Mesendoderm (in vitro differentiated cells): ENCODE data around the gene EIF3I.
A peak's percentile ranks its signal among the peaks of the same experiment; 100 is the strongest.

Experiments used
- DNase-seq: peaks from one replicate; pipeline ENCODE4 v3.0.0; 2013
- H2AK5ac ChIP-seq: 2 replicates; pipeline ENCODE4 v1.6.1; 2013; ENCODE audit warnings: low read length, inconsistent platforms
- H2BK120ac ChIP-seq: 2 replicates; pipeline ENCODE4 v1.6.1; 2013; ENCODE audit warnings: low read depth, mild to moderate bottlenecking, low read length, moderate library complexity, mixed read lengths
- H2BK15ac ChIP-seq: replicated peaks from 2 replicates; pipeline ENCODE4 v1.6.1; 2013; ENCODE audit warnings: low read depth, mild to moderate bottlenecking, moderate library complexity
- H2BK5ac ChIP-seq: 2 replicates; pipeline ENCODE4 v1.6.1; 2013; ENCODE audit warnings: low read length, inconsistent platforms
- H3K18ac ChIP-seq: 2 replicates; pipeline ENCODE4 v1.6.1; 2013; ENCODE audit warnings: mild to moderate bottlenecking, low read length, mixed read lengths
- H3K23ac ChIP-seq: one replicate; pipeline ENCODE4 v1.6.1; 2013; ENCODE audit warnings: low read length
- H3K27ac ChIP-seq: 2 replicates; pipeline ENCODE4 v1.5.1; 2013; ENCODE audit warnings: low read depth, mild to moderate bottlenecking, inconsistent platforms, low read length, moderate library complexity
- H3K27me3 ChIP-seq: 2 replicates; pipeline ENCODE4 v1.6.1; 2013; ENCODE audit warnings: low read length, control low read depth, mild to moderate bottlenecking, inconsistent platforms; ENCODE audit not compliant: insufficient read depth, poor library complexity
- H3K36me3 ChIP-seq: 2 replicates; pipeline ENCODE4 v1.6.1; 2013; ENCODE audit warnings: low read length, inconsistent platforms; ENCODE audit not compliant: control insufficient read depth, insufficient read depth
- H3K4ac ChIP-seq: one replicate; pipeline ENCODE4 v1.6.1; 2013; ENCODE audit warnings: low read depth, mild to moderate bottlenecking, low read length, moderate library complexity
- H3K4me1 ChIP-seq: 2 replicates; pipeline ENCODE4 v1.6.1; 2013; ENCODE audit warnings: low read depth, low read length, inconsistent platforms; ENCODE audit not compliant: control insufficient read depth
- H3K4me2 ChIP-seq: 2 replicates; pipeline ENCODE4 v1.6.1; 2013; ENCODE audit warnings: low read length
- H3K4me3 ChIP-seq: 2 replicates; pipeline ENCODE4 v1.5.1; 2013; ENCODE audit warnings: mild to moderate bottlenecking, low read length
- H3K56ac ChIP-seq: one replicate; pipeline ENCODE4 v1.6.1; 2013; ENCODE audit warnings: low read length
- H3K79me1 ChIP-seq: 2 replicates; pipeline ENCODE4 v1.6.1; 2013; ENCODE audit warnings: low read length, inconsistent platforms
- H3K79me2 ChIP-seq: 2 replicates; pipeline ENCODE4 v1.6.1; 2013; ENCODE audit warnings: mild to moderate bottlenecking, low read length; ENCODE audit not compliant: control insufficient read depth, insufficient read depth
- H3K9ac ChIP-seq: 2 replicates; pipeline ENCODE4 v1.6.1; 2013; ENCODE audit warnings: low read length, inconsistent platforms
- H4K5ac ChIP-seq: one replicate; pipeline ENCODE4 v1.6.1; 2013; ENCODE audit warnings: low read length
- H4K8ac ChIP-seq: one replicate; pipeline ENCODE4 v1.6.1; 2013; ENCODE audit warnings: low read depth, mild to moderate bottlenecking, control low read depth, low read length, moderate library complexity
- WGBS: extraction: QIAGEN DNeasy Blood & Tissue Kit; methylation state at CpG from one replicate; pipeline ENCODE4 v1.1.7; 2013; ENCODE audit warnings: low lambda C conversion rate, missing lambda C conversion rate; ENCODE audit not compliant: insufficient coverage; ENCODE audit errors: extremely low coverage; 5-methylcytosine and 5-hydroxymethylcytosine counted together

The EIF3I gene

GRCh38 chr1:32199717-32200072 is 22.5 kb upstream of the EIF3I start:
- Histone ChIP-seq H3K36me3 (peaks cover 17% of the 10 kb centered on the region), H3K4ac (no peak overlapping the region), H2BK5ac (no peak overlapping the region), H3K79me1 (no peaks in the 10 kb centered on the region), H3K27me3 (no peaks in the 10 kb centered on the region), H3K4me2 (no peak overlapping the region), H3K9ac (no peak overlapping the region), H3K56ac (peak overlapping the region; percentile 56), H2AK5ac (no peak overlapping the region), H3K4me1 (peaks cover 7% of the 10 kb centered on the region), H3K27ac (no peak overlapping the region), H4K8ac (no peak overlapping the region), H3K18ac (no peak overlapping the region), H3K23ac (no peak overlapping the region), H2BK15ac (no peak overlapping the region), H3K79me2 (no peaks in the 10 kb centered on the region), H2BK120ac (no peak overlapping the region), H4K5ac (no peak overlapping the region), H3K4me3 (no peak overlapping the region)
- DNase-seq: peak; percentile 14
- no CpG with 5 or more reads among the region's 6 CpGs for WGBS

- Histone ChIP-seq H3K4ac (no peak within 1 kb of the TSS), H3K23ac (peak within 1 kb of the TSS; percentile 80), H2BK15ac (no peak within 1 kb of the TSS), H3K9ac (peak within 1 kb of the TSS; percentile 48), H2BK120ac (no peak within 1 kb of the TSS), H3K18ac (peak within 1 kb of the TSS; percentile 11), H3K79me2 (no peaks in the 10 kb centered on the region), H4K5ac (no peak within 1 kb of the TSS), H3K27ac (no peak within 1 kb of the TSS), H2AK5ac (no peak within 1 kb of the TSS), H3K27me3 (no peaks in the 10 kb centered on the region), H3K56ac (peak within 1 kb of the TSS; percentile 82), H3K4me2 (peak within 1 kb of the TSS; percentile 96), H4K8ac (no peak within 1 kb of the TSS), H2BK5ac (no peak within 1 kb of the TSS), H3K79me1 (no peaks in the 10 kb centered on the region), H3K4me3 (peak within 1 kb of the TSS; percentile 13), H3K36me3 (peaks cover 17% of the 10 kb centered on the region), H3K4me1 (peaks cover 7% of the 10 kb centered on the region)
- DNase-seq: peak; percentile 83
- no CpG with 5 or more reads among the region's 34 CpGs for WGBS
Observed at GRCh38 chr1:32200226-32201010, 21.8 kb upstream of the EIF3I start, which contains the start of gene CCDC28B. Gene CCDC28B, plus strand, starts transcription at chr1:32200595. Its CDS starts 1,341 bp downstream, at chr1:32201936.

GRCh38 chr1:32201011-32201855 is 21.0 kb upstream of the EIF3I start:
- Histone ChIP-seq H3K79me2 (no peaks in the 10 kb centered on the region), H3K79me1 (no peaks in the 10 kb centered on the region), H3K36me3 (peaks cover 11% of the 10 kb centered on the region), H3K27ac (no peak overlapping the region), H3K4me2 (peak overlapping the region; percentile 96), H4K5ac (no peak overlapping the region), H2BK5ac (no peak overlapping the region), H3K18ac (peak overlapping the region; percentile 11), H2BK15ac (no peak overlapping the region), H3K4me1 (peaks cover 9% of the 10 kb centered on the region), H3K56ac (peak overlapping the region; percentile 88), H3K4me3 (peak overlapping the region; percentile 13), H4K8ac (no peak overlapping the region), H3K27me3 (no peaks in the 10 kb centered on the region), H3K9ac (peak overlapping the region; percentile 76), H3K23ac (peak overlapping the region; percentile 89), H2AK5ac (no peak overlapping the region), H3K4ac (no peak overlapping the region), H2BK120ac (no peak overlapping the region)
- DNase-seq: peak; percentile 79
- no CpG with 5 or more reads among the region's 26 CpGs for WGBS

- H3K79me2 ChIP-seq: no peaks in the 10 kb centered on the region
- H4K8ac ChIP-seq: no peak overlapping the region
- H3K36me3 ChIP-seq: no peaks in the 10 kb centered on the region
- peak; percentile 16 for DNase-seq
- H2BK120ac ChIP-seq: no peak overlapping the region
- peak overlapping the region; percentile 77 for H3K56ac ChIP-seq
- peak overlapping the region; percentile 58 for H3K4me2 ChIP-seq
- no peak overlapping the region for H3K27ac ChIP-seq
- H4K5ac ChIP-seq: no peak overlapping the region
- H2BK15ac ChIP-seq: no peak overlapping the region
- H3K4ac ChIP-seq: no peak overlapping the region
- no CpG with 5 or more reads among the region's 26 CpGs for WGBS
- H2AK5ac ChIP-seq: no peak overlapping the region
- no peak overlapping the region for H3K23ac ChIP-seq
- H2BK5ac ChIP-seq: no peak overlapping the region
- peaks cover 8% of the 10 kb centered on the region for H3K4me1 ChIP-seq
- no peak overlapping the region for H3K18ac ChIP-seq
- no peaks in the 10 kb centered on the region for H3K79me1 ChIP-seq
- peak overlapping the region; percentile 67 for H3K9ac ChIP-seq
- no peaks in the 10 kb centered on the region for H3K27me3 ChIP-seq
- H3K4me3 ChIP-seq: no peak overlapping the region
Observed at GRCh38 chr1:32204943-32205361, 17.3 kb upstream of the EIF3I start.

- Histone ChIP-seq H2AK5ac (no peak within 1 kb of the TSS), H3K27me3 (no peaks in the 10 kb centered on the region), H3K79me1 (no peaks in the 10 kb centered on the region), H3K79me2 (no peaks in the 10 kb centered on the region), H4K8ac (no peak within 1 kb of the TSS), H4K5ac (no peak within 1 kb of the TSS), H3K4me1 (peaks cover 6% of the 10 kb centered on the region), H3K23ac (peak within 1 kb of the TSS; percentile 95), H2BK5ac (no peak within 1 kb of the TSS), H2BK120ac (no peak within 1 kb of the TSS), H3K4me3 (peak within 1 kb of the TSS; percentile 83), H3K27ac (no peak within 1 kb of the TSS), H2BK15ac (no peak within 1 kb of the TSS), H3K4ac (no peak within 1 kb of the TSS), H3K9ac (peak within 1 kb of the TSS; percentile 94), H3K18ac (no peak within 1 kb of the TSS), H3K56ac (peak within 1 kb of the TSS; percentile 97), H3K36me3 (no peaks in the 10 kb centered on the region), H3K4me2 (peak within 1 kb of the TSS; percentile 95)
- DNase-seq: peak; percentile 96
- WGBS: no CpG with 5 or more reads among the region's 77 CpGs
Observed at GRCh38 chr1:32205401-32206370, 16.5 kb upstream of the EIF3I start, which contains the start of gene IQCC. Gene IQCC, plus strand, starts transcription at chr1:32205671. Its CDS starts 11 bp downstream, at chr1:32205682.
